Epithelial cell of proximal tubule (primary cell): Measurements from ENCODE around the gene CDC25A. TPM values are rescaled to one million over a fixed set of nuclear protein-coding genes. Genes with fewer than 3 reads are reported as not detected.

ENCODE experiments used
- DNase-seq: peaks from one replicate; pipeline ENCODE4 v3.0.0-alpha.2; 2011; ENCODE audit warnings: low read depth
- H3K4me3 ChIP-seq: 2 replicates; pipeline ENCODE4 v1.5.1; 2011; ENCODE audit warnings: low read depth, mild to moderate bottlenecking, low read length
- CTCF ChIP-seq: conservative IDR thresholded peaks from 2 replicates; pipeline ENCODE4 v1.5.1; 2012; ENCODE audit warnings: low read depth, mild to moderate bottlenecking, low read length
- total RNA-seq: library from RNA; depleted of rRNA; stranded (reverse); fragments of >200 nt; gene quantifications from 2 replicates; pipeline ENCODE4 v1.2.3, GENCODE V29; 2015

The CDC25A gene
- total RNA-seq, result 30.8 and 49.3 TPM in 2 replicates

GRCh38 chr3:48188266-48189201, at the start of gene CDC25A:
Gene CDC25A, minus strand, starts transcription at chr3:48188417. Its CDS starts 470 bp downstream, at chr3:48187947.
- H3K4me3 ChIP-seq, result peak within 1 kb of the TSS; percentile 96
- DNase-seq, result peak; percentile 89
- no peak for TF ChIP-seq CTCF

- TF ChIP-seq CTCF, result no peak
- DNase-seq, result no peak
- no peak overlapping the region for H3K4me3 ChIP-seq
Measured at GRCh38 chr3:48236531-48236930, 48.3 kb upstream of the CDC25A start.

- no peak for DNase-seq
- no peak for TF ChIP-seq CTCF
- no peak overlapping the region for H3K4me3 ChIP-seq
Measured at GRCh38 chr3:48233542-48233941, 45.3 kb upstream of the CDC25A start.

GRCh38 chr3:48232734-48233133, 44.5 kb upstream of the CDC25A start:
- TF ChIP-seq CTCF, result peak; percentile 68
- peak overlapping the region; percentile 32 for H3K4me3 ChIP-seq
- no peak for DNase-seq

GRCh38 chr3:48232232-48232631, 44.0 kb upstream of the CDC25A start:
- DNase-seq, result no peak
- no peak for TF ChIP-seq CTCF
- H3K4me3 ChIP-seq, result no peak overlapping the region

- H3K4me3 ChIP-seq, result no peak overlapping the region
- no peak for DNase-seq
- no peak for TF ChIP-seq CTCF
Measured at GRCh38 chr3:48226939-48227338, 38.7 kb upstream of the CDC25A start.

- TF ChIP-seq CTCF, result no peak
- no peak overlapping the region for H3K4me3 ChIP-seq
- DNase-seq, result no peak
Measured at GRCh38 chr3:48225587-48225986, 37.4 kb upstream of the CDC25A start.
